ENCODE results near the gene ACVR1.

The ACVR1 gene

DNA sequence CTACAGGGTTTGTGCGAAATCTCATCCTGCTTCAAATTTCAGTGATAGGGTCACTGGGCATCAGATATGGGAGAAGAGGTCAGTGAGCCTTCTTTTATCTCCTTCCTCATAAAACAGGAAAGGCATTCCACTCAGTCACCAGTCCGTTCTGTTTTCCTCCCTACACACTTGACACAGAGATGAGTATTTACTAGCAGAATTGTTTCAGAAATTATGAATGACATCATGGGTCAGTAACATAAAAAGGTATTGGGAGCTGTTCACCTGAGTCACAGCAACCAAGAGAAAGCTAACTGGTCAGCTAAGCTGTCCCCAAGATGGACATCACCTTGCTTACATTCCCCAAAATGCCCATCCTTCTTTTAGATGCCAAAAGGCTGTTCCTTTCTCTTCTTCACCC is 96.3 kb downstream of the ACVR1 start:
- no peak overlapping the region for H3K4me3 ChIP-seq (ENCODE audit: low read length)
- H3K27me3 ChIP-seq (ENCODE audit: control insufficient read depth, low read length), result no peaks in the 10 kb centered on the region
- H3K27ac ChIP-seq (ENCODE audit: low read depth, low read length), result no peak overlapping the region
- H3F3A ChIP-seq (ENCODE audit: control insufficient read depth, insufficient read depth), result no peaks in the 10 kb centered on the region
- TF ChIP-seq, protein P1, sequence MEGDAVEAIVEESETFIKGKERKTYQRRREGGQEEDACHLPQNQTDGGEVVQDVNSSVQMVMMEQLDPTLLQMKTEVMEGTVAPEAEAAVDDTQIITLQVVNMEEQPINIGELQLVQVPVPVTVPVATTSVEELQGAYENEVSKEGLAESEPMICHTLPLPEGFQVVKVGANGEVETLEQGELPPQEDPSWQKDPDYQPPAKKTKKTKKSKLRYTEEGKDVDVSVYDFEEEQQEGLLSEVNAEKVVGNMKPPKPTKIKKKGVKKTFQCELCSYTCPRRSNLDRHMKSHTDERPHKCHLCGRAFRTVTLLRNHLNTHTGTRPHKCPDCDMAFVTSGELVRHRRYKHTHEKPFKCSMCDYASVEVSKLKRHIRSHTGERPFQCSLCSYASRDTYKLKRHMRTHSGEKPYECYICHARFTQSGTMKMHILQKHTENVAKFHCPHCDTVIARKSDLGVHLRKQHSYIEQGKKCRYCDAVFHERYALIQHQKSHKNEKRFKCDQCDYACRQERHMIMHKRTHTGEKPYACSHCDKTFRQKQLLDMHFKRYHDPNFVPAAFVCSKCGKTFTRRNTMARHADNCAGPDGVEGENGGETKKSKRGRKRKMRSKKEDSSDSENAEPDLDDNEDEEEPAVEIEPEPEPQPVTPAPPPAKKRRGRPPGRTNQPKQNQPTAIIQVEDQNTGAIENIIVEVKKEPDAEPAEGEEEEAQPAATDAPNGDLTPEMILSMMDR (IDR thresholded peaks at IDR 0.05; ENCODE audit: low read depth, low read length, poor library complexity, severe bottlenecking), result no peak
- TF ChIP-seq EZH2phosphoT487 (IDR thresholded peaks at IDR 0.05; ENCODE audit: borderline replicate concordance, low read length), result no peak
- no peaks in the 10 kb centered on the region for H3K79me2 ChIP-seq (ENCODE audit: control insufficient read depth, low read length)
- H3K4me2 ChIP-seq (ENCODE audit: low read length), result no peak overlapping the region
- H3K36me3 ChIP-seq (ENCODE audit: control insufficient read depth, low read length), result 0 out of 2 replicates have a peak, but pooled peaks cover 2% of the 10 kb centered on the region
- no peaks in the 10 kb centered on the region for H4K20me1 ChIP-seq (ENCODE audit: control insufficient read depth, insufficient read depth, low read depth, low read length)
- no peaks in the 10 kb centered on the region for H3K9me2 ChIP-seq (replicated peaks; ENCODE audit: control insufficient read depth, low read length)
- peaks cover 11% of the 10 kb centered on the region for H3K4me1 ChIP-seq (ENCODE audit: control insufficient read depth, low read length)
- no peaks in the 10 kb centered on the region for H3K9me3 ChIP-seq (ENCODE audit: control insufficient read depth, insufficient read depth, low read length)

DNA sequence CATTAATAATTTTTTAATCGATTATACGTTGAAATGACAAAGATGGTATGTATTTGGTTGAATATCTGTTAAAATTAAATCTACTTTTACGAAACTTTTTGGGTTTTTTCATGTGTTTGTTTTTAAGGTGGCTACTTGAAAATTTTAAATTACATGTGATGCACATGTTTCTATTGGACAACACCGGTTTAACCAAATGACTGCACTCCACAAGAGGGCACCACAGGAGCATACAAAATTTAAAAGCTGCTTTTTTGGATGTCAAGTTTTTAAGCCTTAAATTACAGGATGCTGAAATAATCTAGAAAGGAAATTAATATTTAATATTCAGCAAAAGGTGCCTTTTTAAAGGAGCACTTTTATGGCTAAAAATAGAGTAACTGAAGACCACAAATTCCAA is 98.7 kb downstream of the ACVR1 start:
- no peaks in the 10 kb centered on the region for H3K27me3 ChIP-seq (ENCODE audit: control insufficient read depth, low read length)
- no peak overlapping the region for H3K4me3 ChIP-seq (ENCODE audit: low read length)
- H3K9me3 ChIP-seq (ENCODE audit: control insufficient read depth, insufficient read depth, low read length), result no peaks in the 10 kb centered on the region
- H3K9me2 ChIP-seq (replicated peaks; ENCODE audit: control insufficient read depth, low read length), result no peaks in the 10 kb centered on the region
- no peaks in the 10 kb centered on the region for H3K79me2 ChIP-seq (ENCODE audit: control insufficient read depth, low read length)
- H3K27ac ChIP-seq (ENCODE audit: low read depth, low read length), result no peak overlapping the region
- H3K4me1 ChIP-seq (ENCODE audit: control insufficient read depth, low read length), result peaks cover 10% of the 10 kb centered on the region
- H3F3A ChIP-seq (ENCODE audit: control insufficient read depth, insufficient read depth), result no peaks in the 10 kb centered on the region
- no peak for TF ChIP-seq EZH2phosphoT487 (IDR thresholded peaks at IDR 0.05; ENCODE audit: borderline replicate concordance, low read length)
- TF ChIP-seq, protein P1 (IDR thresholded peaks at IDR 0.05; ENCODE audit: low read depth, low read length, poor library complexity, severe bottlenecking), result peak; percentile 57
- no peak overlapping the region for H3K4me2 ChIP-seq (ENCODE audit: low read length)
- no peaks in the 10 kb centered on the region for H4K20me1 ChIP-seq (ENCODE audit: control insufficient read depth, insufficient read depth, low read depth, low read length)
- H3K36me3 ChIP-seq (ENCODE audit: control insufficient read depth, low read length), result 0 out of 2 replicates have a peak, but pooled peaks cover 2% of the 10 kb centered on the region

DNA sequence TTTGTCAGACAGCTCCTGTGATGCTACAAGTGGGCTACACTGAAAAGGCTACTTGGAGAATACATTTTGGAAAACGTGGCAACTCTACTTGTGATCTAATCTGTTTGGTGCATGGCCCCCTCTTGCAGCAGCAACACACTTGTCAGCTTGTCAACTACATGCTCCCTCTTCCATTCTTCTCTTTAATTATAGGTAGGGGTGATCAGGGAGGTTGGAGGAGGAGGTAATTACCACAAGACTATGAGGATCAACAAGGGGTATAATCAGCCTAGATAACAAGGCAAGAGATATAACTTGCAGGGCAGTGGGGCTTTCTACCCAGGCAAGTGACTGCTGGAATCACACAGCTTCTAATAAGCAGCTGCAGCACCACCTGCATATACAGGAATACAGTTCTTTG is 104.9 kb downstream of the ACVR1 start:
- Histone ChIP-seq H3F3A (ENCODE audit: control insufficient read depth, insufficient read depth) (no peaks in the 10 kb centered on the region), H3K36me3 (ENCODE audit: control insufficient read depth, low read length) (no peaks in the 10 kb centered on the region), H3K4me3 (ENCODE audit: low read length) (no peak overlapping the region), H3K9me2 (replicated peaks; ENCODE audit: control insufficient read depth, low read length) (no peaks in the 10 kb centered on the region), H4K20me1 (ENCODE audit: control insufficient read depth, insufficient read depth, low read depth, low read length) (no peaks in the 10 kb centered on the region), H3K4me2 (ENCODE audit: low read length) (no peak overlapping the region), H3K79me2 (ENCODE audit: control insufficient read depth, low read length) (no peaks in the 10 kb centered on the region), H3K27ac (ENCODE audit: low read depth, low read length) (no peak overlapping the region), H3K27me3 (ENCODE audit: control insufficient read depth, low read length) (no peaks in the 10 kb centered on the region), H3K4me1 (ENCODE audit: control insufficient read depth, low read length) (no peaks in the 10 kb centered on the region), H3K9me3 (ENCODE audit: control insufficient read depth, insufficient read depth, low read length) (no peaks in the 10 kb centered on the region)
- no peak for TF ChIP-seq EZH2phosphoT487 (IDR thresholded peaks at IDR 0.05; ENCODE audit: borderline replicate concordance, low read length)
- TF ChIP-seq, protein P1 (IDR thresholded peaks at IDR 0.05; ENCODE audit: low read depth, low read length, poor library complexity, severe bottlenecking), result no peak
